HFFc6 (cell line): ENCODE data around the gene SLC34A3. TPM values are rescaled to one million over a fixed set of nuclear protein-coding genes. Genes with fewer than 3 reads are reported as not detected.

ENCODE experiments used
- DNase-seq: peaks from one replicate; pipeline ENCODE4 v3.0.0-alpha.2; 2018
- H3K27ac Mint-ChIP-seq: 2 replicates; pipeline ENCODE4 v1.8.0; 2020; ENCODE audit warnings: mild to moderate bottlenecking, mixed read lengths
- H3K27me3 Mint-ChIP-seq: 2 replicates; pipeline ENCODE4 v1.8.0; 2021; ENCODE audit warnings: mild to moderate bottlenecking, moderate library complexity, mixed read lengths; ENCODE audit not compliant: insufficient read depth
- H3K36me3 Mint-ChIP-seq: 2 replicates; pipeline ENCODE4 v1.8.0; 2021; ENCODE audit warnings: low read depth, mixed read lengths
- H3K4me1 Mint-ChIP-seq: 2 replicates; pipeline ENCODE4 v1.8.0; 2020; ENCODE audit warnings: low read depth, mixed read lengths
- H3K4me3 Mint-ChIP-seq: 2 replicates; pipeline ENCODE4 v1.8.0; 2020; ENCODE audit warnings: mild to moderate bottlenecking, moderate library complexity, mixed read lengths
- H3K9me3 Mint-ChIP-seq: 2 replicates; pipeline ENCODE4 v1.8.0; 2020; ENCODE audit warnings: mild to moderate bottlenecking, mixed read lengths
- total RNA-seq, 6 experiments: library from RNA; stranded (reverse); fragmentation: NEBNext Ultra II Directional; extraction: Animal tissue kit (Norgen Biotek cat#: 25700); gene quantifications; 2 replicates in 1 of 6; 3 replicates in 5 of 6; pipeline ENCODE4 v1.2.3, GENCODE V29; 2021
- TF ChIP-seq, protein P1 (sequence below): fragments of 200-600 bp; sonication (generic); IDR thresholded peaks from 2 replicates; pipeline ENCODE4 v1.5.0; 2021; ENCODE audit warnings: antibody characterized with exemption, mild to moderate bottlenecking

SLC34A3 gene
- total RNA-seq, 6 experiments from 2014 or later = not detected

DNA sequence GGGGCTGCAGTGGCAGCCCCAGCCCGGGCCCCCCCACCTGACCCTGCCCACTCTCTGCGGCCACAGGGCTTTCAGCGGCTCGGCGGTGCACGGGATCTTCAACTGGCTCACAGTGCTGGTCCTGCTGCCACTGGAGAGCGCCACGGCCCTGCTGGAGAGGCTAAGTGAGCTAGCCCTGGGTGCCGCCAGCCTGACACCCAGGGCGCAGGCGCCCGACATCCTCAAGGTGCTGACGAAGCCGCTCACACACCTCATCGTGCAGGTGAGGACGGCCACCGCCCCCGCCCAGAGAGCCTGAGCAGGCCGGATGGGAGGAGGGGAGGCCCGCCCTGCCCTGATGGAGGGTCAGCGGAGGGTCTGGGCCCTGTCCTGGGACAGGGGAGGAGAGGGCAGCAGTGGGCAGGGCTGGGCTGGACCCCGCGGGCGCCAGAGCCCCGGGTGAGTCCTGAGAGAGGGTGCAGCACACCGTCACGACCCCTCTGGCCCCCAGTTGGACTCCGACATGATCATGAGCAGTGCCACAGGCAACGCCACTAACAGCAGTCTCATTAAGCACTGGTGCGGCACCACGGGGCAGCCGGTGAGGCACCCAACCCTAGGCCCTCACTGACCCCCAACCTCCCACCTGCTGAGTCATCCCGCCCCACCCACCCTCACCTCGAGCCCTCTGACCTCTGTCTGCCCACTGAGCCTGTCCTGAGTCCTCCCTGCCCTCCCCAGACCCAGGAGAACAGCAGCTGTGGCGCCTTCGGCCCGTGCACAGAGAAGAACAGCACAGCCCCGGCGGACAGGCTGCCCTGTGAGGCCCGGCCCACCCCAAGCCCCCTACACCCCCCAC, 2.7 kb downstream of the SLC34A3 start:
- TF ChIP-seq, protein P1, sequence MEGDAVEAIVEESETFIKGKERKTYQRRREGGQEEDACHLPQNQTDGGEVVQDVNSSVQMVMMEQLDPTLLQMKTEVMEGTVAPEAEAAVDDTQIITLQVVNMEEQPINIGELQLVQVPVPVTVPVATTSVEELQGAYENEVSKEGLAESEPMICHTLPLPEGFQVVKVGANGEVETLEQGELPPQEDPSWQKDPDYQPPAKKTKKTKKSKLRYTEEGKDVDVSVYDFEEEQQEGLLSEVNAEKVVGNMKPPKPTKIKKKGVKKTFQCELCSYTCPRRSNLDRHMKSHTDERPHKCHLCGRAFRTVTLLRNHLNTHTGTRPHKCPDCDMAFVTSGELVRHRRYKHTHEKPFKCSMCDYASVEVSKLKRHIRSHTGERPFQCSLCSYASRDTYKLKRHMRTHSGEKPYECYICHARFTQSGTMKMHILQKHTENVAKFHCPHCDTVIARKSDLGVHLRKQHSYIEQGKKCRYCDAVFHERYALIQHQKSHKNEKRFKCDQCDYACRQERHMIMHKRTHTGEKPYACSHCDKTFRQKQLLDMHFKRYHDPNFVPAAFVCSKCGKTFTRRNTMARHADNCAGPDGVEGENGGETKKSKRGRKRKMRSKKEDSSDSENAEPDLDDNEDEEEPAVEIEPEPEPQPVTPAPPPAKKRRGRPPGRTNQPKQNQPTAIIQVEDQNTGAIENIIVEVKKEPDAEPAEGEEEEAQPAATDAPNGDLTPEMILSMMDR = no peak
- no peak overlapping the region for H3K27ac Mint-ChIP-seq
- H3K27me3 Mint-ChIP-seq = no peaks in the 10 kb centered on the region
- no peaks in the 10 kb centered on the region for H3K9me3 Mint-ChIP-seq
- no peaks in the 10 kb centered on the region for H3K36me3 Mint-ChIP-seq
- no peak overlapping the region for H3K4me3 Mint-ChIP-seq
- H3K4me1 Mint-ChIP-seq = no peaks in the 10 kb centered on the region
- no peak for DNase-seq

- TF ChIP-seq, protein P1 = no peak
Measured at GRCh38 chr9:137234055-137234697, 3.5 kb downstream of the SLC34A3 start.

DNA sequence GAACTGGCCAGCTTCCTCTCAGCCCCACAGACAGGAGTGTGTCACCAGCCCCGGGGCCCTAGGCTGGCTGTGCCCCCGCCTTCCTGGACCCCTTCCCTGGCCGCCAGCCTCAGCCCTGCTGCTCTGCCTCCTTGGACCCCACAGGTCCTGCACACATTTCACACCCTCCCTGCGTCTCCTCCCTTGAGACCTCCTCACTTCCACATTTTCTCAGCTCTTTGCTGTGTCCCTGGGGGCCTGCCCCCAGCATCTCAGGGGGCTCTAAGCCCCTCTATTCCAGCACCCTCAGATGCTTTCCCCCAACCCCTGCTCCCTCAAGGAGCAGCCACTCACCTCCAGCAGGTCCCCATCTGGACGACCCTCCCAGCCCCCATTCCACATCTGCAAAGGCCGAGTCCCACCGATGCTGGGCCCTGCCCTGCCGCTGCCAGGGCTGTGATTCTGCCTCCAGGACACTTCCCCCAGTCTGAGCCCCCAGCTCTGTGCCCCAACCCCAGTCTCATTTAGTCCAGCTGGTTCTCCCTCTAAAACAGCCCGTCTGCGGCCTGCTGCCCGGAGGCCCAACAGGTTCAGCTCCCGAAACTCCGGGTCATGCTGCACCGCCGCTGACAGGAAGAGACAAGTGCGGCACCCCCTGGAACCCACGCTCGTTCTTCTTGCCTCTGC, 4.2 kb downstream of the SLC34A3 start:
- DNase-seq = no peak
- Mint-ChIP-seq H3K27me3 (no peaks in the 10 kb centered on the region; the same call in 1 of the 2 replicates), H3K9me3 (no peaks in the 10 kb centered on the region), H3K4me1 (peaks cover 7% of the 10 kb centered on the region), H3K27ac (no peak overlapping the region), H3K4me3 (no peak overlapping the region), H3K36me3 (no peaks in the 10 kb centered on the region)
- TF ChIP-seq, protein P1 = no peak

More at GRCh38 chr9:137234055-137234697, 3.5 kb downstream of the SLC34A3 start:
- DNase-seq = no peak
- H3K27me3 Mint-ChIP-seq = no peaks in the 10 kb centered on the region
- no peak overlapping the region for H3K4me3 Mint-ChIP-seq
- H3K4me1 Mint-ChIP-seq = peaks cover 6% of the 10 kb centered on the region
- no peaks in the 10 kb centered on the region for H3K9me3 Mint-ChIP-seq
- H3K27ac Mint-ChIP-seq = no peak overlapping the region
- no peaks in the 10 kb centered on the region for H3K36me3 Mint-ChIP-seq

DNA sequence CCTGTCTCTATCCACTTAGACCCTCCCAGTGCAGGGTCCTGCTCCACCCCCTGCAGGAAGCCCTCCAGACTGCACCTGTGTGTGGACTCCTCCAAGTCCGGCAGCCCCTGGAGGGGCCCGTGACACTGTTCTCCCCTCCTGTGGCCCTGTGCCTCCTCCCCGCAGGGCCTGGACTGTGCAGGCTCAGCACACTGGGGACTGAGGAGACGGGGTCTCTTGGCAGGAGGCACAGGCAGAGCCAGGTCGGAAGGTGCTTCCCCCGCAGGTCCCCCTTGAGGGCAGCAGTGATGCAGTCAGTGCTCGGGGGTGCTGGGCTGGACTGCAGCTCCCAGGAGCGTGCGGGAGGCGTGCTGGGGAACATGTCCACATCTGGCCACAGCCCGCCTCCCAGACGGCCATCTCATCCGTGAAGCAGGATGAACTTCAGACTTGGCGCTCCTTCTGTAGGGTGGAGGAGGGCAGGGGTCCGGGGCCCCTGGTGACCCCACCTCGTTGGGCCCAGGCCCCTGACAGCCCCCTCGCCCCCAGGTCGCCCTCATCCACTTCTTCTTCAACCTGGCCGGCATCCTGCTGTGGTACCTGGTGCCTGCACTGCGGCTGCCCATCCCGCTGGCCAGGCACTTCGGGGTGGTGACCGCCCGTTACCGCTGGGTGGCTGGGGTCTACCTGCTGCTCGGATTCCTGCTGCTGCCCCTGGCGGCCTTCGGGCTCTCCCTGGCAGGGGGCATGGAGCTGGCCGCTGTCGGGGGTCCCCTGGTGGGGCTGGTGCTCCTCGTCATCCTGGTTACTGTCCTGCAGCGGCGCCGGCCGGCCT, 4.9 kb downstream of the SLC34A3 start:
- no peaks in the 10 kb centered on the region; the same call in 1 of the 2 replicates for H3K27me3 Mint-ChIP-seq
- H3K9me3 Mint-ChIP-seq = no peaks in the 10 kb centered on the region
- peaks cover 7% of the 10 kb centered on the region for H3K4me1 Mint-ChIP-seq
- no peak for DNase-seq
- H3K4me3 Mint-ChIP-seq = no peak overlapping the region
- TF ChIP-seq, protein P1 = no peak
- no peak overlapping the region for H3K27ac Mint-ChIP-seq
- no peaks in the 10 kb centered on the region for H3K36me3 Mint-ChIP-seq
